Measurements from ENCODE around the gene CPT1C. TPM values are rescaled to one million over a fixed set of nuclear protein-coding genes. Genes with fewer than 3 reads are reported as not detected.

CPT1C gene
- total and polyA plus RNA-seq, 2 of the 8 experiments (the other 6 are each of a cell fraction or from before 2014, with no cell fraction given), result 79.6 to 91.8 TPM

DNA sequence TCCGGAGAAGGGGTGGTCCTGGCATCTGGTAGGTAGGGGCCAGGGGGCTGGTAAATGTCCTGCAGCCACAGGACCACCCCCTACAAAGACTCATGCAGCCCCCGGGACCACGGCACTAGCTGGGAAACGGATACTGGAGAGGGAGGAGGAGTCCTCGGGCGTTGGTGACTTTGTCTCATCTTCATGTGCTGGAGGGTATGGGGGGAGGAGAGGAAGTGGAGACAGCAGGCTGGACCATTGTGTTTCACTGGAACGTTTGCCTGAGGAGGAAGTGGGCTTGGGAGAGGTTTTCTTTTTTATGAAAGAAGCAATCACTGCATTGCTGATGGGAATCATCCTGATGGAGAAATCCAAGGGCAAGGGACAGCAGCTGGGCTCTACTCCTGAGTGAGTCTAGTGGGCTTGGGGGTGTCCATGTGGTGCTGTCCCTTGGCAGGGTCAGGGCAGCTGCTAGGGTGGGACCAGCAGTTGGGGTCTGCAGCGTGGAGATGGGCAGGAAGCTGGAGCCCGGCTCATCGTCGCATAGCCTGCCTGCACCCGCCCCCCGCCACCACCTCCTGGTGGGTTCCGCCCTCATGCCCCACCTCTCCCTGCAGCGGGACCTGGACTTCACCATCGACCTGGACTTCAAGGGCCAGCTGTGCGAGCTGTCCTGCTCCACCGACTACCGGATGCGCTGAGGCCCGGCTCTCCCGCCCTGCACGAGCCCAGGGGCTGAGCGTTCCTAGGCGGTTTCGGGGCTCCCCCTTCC, 3.2 kb upstream of the CPT1C start:
- no peak overlapping the region for H3K4me3 ChIP-seq (ENCODE audit: extremely low read depth in 1 of 4, insufficient read depth in 2 of 4, low read depth in 3 of 4, low read length in 4 of 4)
- H3K4ac ChIP-seq (replicated peaks; ENCODE audit: insufficient read length, low read depth, low read length), result no peak overlapping the region
- peak overlapping the region in 1 of 2 experiments; percentile 36; a peak in 2 of 4 replicates for H3K4me2 ChIP-seq (ENCODE audit: insufficient read depth in 1 of 2, low read depth in 2 of 2, low read length in 2 of 2)
- TF ChIP-seq CHD2 (IDR thresholded peaks at IDR 0.05; ENCODE audit: low read length) (no peak), POLR2AphosphoS5 (IDR thresholded peaks at IDR 0.05; ENCODE audit: low read depth, low read length) (peak; percentile 60)
- TF ChIP-seq, protein P1, sequence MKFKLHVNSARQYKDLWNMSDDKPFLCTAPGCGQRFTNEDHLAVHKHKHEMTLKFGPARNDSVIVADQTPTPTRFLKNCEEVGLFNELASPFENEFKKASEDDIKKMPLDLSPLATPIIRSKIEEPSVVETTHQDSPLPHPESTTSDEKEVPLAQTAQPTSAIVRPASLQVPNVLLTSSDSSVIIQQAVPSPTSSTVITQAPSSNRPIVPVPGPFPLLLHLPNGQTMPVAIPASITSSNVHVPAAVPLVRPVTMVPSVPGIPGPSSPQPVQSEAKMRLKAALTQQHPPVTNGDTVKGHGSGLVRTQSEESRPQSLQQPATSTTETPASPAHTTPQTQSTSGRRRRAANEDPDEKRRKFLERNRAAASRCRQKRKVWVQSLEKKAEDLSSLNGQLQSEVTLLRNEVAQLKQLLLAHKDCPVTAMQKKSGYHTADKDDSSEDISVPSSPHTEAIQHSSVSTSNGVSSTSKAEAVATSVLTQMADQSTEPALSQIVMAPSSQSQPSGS (IDR thresholded peaks at IDR 0.05; ENCODE audit: low read length), result no peak
- H2BK20ac ChIP-seq (ENCODE audit: low read length), result no peak overlapping the region
- H3K4me1 ChIP-seq (replicated peaks in 1 of 4; ENCODE audit: control insufficient read depth in 3 of 4, insufficient read depth in 4 of 4, low read length in 3 of 4), result peaks cover 0 to 25% (median 15%) of the 10 kb centered on the region in 4 experiments; a peak in 6 of 7 replicates
- H3K9ac ChIP-seq (replicated peaks in 1 of 4; ENCODE audit: extremely low read depth in 1 of 4, low read depth in 3 of 4, low read length in 3 of 4), result no peak overlapping the region
- no peak overlapping the region; the same call in 1 of the 2 replicates for H2BK5ac ChIP-seq (ENCODE audit: low read depth, low read length)
- peak overlapping the region; percentile 19; the same call in 1 of the 2 replicates for H3K18ac ChIP-seq (ENCODE audit: extremely low read depth, low read length)
- peaks cover 16 to 44% (median 29%) of the 10 kb centered on the region in 4 experiments for H3K36me3 ChIP-seq (ENCODE audit: control insufficient read depth in 2 of 4, insufficient read depth in 4 of 4, low read length in 3 of 4)
- H3K23ac ChIP-seq (ENCODE audit: insufficient read length), result no peak overlapping the region
- no peak overlapping the region for H2BK120ac ChIP-seq (replicated peaks; ENCODE audit: low read depth, low read length)
- H3K9me3 ChIP-seq (ENCODE audit: insufficient read depth in 2 of 2, low read depth in 1 of 2, low read length in 1 of 2), result no peaks in the 10 kb centered on the region
- H3K23me2 ChIP-seq (ENCODE audit: low read depth, low read length), result peaks cover 20% of the 10 kb centered on the region
- no peak overlapping the region for H4K5ac ChIP-seq (ENCODE audit: insufficient read length, low read depth, low read length)
- no peak overlapping the region for H4K8ac ChIP-seq (ENCODE audit: extremely low read depth, insufficient read depth, low read length)
- ChIA-PET POLR2A (ENCODE audit: partially characterized antibody) (interaction anchor here (0.6 to 12.2 kb wide), 14 partner anchors 9 to 191 kb away, joined by 3 to 168 read pairs (median 4); partner anchors contain the start of genes PRMT1, PTOV1 and RPS11), CTCF (ENCODE audit: partially characterized antibody) (interaction anchor here (1.1 to 2.2 kb wide), 6 partner anchors 9 to 117 kb away, joined by 3 to 11 read pairs (median 4); no protein-coding TSS in a partner anchor)
- H2BK15ac ChIP-seq (ENCODE audit: low read length), result no peak overlapping the region
- no peak for DNase-seq (ENCODE audit: low read depth in 1 of 2, low spot score in 2 of 2)
- H3K56ac ChIP-seq (replicated peaks; ENCODE audit: insufficient read length, low read depth, low read length), result no peak overlapping the region
- no peak for FAIRE-seq
- H3K79me1 ChIP-seq (ENCODE audit: low read depth, low read length), result peaks cover 10% of the 10 kb centered on the region; the same call in 1 of the 2 replicates
- H4K20me1 ChIP-seq (replicated peaks in 1 of 2; ENCODE audit: control insufficient read depth in 1 of 2, insufficient read depth in 2 of 2, low read length in 2 of 2), result peaks cover 20 to 37% of the 10 kb centered on the region in 2 experiments
- no peaks in the 10 kb centered on the region for H3K27me3 ChIP-seq (replicated peaks in 1 of 4; ENCODE audit: control insufficient read depth in 3 of 4, extremely low read depth in 1 of 4, insufficient read depth in 3 of 4, low read length in 3 of 4)
- no peak overlapping the region for H3K27ac ChIP-seq (ENCODE audit: low read depth, low read length)
- no peak overlapping the region for H2AK5ac ChIP-seq (ENCODE audit: low read depth, low read length)
- H2BK12ac ChIP-seq (ENCODE audit: low read depth, low read length), result no peak overlapping the region
- H4K91ac ChIP-seq (replicated peaks; ENCODE audit: insufficient read length, low read length), result no peak overlapping the region
- no peak overlapping the region for H2AFZ ChIP-seq (ENCODE audit: low read length)
- peaks cover 0 to 10% of the 10 kb centered on the region in 2 experiments; a peak in 1 of 4 replicates for H3K79me2 ChIP-seq (ENCODE audit: control insufficient read depth in 1 of 2, insufficient read depth in 2 of 2, low read length in 2 of 2)
- 84% methylated on average over 20 of the region's 26 CpGs; no CpG with 5 or more reads in 1 of the 2 experiments for WGBS, 2 experiments (ENCODE audit: extremely low coverage in 1 of 2, insufficient coverage in 1 of 2, insufficient read length in 1 of 2, insufficient replicate concordance in 2 of 2, low coverage in 1 of 2, low lambda C conversion rate in 2 of 2, missing lambda C conversion rate in 1 of 2)
- H3K14ac ChIP-seq (ENCODE audit: insufficient read length), result no peak overlapping the region

Data from H1 (cell line).